BJ (cell line): ENCODE measurements around the gene NR3C1. TPM values are rescaled to one million over a fixed set of nuclear protein-coding genes. Genes with fewer than 3 reads are reported as not detected.

Source experiments
- CTCF ChIA-PET: fragments of 350-600 bp; formaldehyde crosslinking; extraction: SDS; loops from one replicate; lab custom pipeline; 2021; ENCODE audit warnings: antibody characterized with exemption, inconsistent platforms; lab: Yijun Ruan, JAX
- POLR2A ChIA-PET: fragments of 300-600 bp; sonication (Branson Sonifier 250); formaldehyde crosslinking; extraction: SDS; loops from one replicate; lab custom pipeline; 2021; ENCODE audit warnings: antibody characterized with exemption; lab: Charles Lee
- DNase-seq: peaks from one replicate; pipeline ENCODE4 v3.0.0-alpha.2; 2011; ENCODE audit warnings: low read depth
- H3K27me3 ChIP-seq: 2 replicates; pipeline ENCODE4 v1.6.0; 2011; ENCODE audit warnings: low read length; ENCODE audit not compliant: control insufficient read depth, insufficient read depth
- H3K36me3 ChIP-seq: 2 replicates; pipeline ENCODE4 v1.5.1; 2011; ENCODE audit warnings: low read length; ENCODE audit not compliant: control insufficient read depth, insufficient read depth
- H3K4me3 ChIP-seq: 2 replicates; pipeline ENCODE4 v1.5.1; 2011; ENCODE audit warnings: low read depth, mild to moderate bottlenecking, control low read depth, low read length
- polyA plus RNA-seq: library from polyadenylated mRNA; depleted of rRNA; stranded (reverse); fragments of >200 nt; gene quantifications from 2 replicates; pipeline ENCODE4 v1.2.3, GENCODE V29; 2011
- TF ChIP-seq, protein P1 (sequence below): IDR thresholded peaks from 2 replicates; pipeline ENCODE4 v1.5.1; 2011; ENCODE audit warnings: low read depth, mild to moderate bottlenecking, control low read depth, inconsistent platforms, low read length, moderate library complexity; ENCODE audit not compliant: insufficient read depth

The NR3C1 gene
- polyA plus RNA-seq, 1 experiment: 22.4 TPM

GRCh38 chr5:143383988-143384387 lies 19.5 kb downstream of the NR3C1 start:
- no peak for DNase-seq
- TF ChIP-seq, protein P1, sequence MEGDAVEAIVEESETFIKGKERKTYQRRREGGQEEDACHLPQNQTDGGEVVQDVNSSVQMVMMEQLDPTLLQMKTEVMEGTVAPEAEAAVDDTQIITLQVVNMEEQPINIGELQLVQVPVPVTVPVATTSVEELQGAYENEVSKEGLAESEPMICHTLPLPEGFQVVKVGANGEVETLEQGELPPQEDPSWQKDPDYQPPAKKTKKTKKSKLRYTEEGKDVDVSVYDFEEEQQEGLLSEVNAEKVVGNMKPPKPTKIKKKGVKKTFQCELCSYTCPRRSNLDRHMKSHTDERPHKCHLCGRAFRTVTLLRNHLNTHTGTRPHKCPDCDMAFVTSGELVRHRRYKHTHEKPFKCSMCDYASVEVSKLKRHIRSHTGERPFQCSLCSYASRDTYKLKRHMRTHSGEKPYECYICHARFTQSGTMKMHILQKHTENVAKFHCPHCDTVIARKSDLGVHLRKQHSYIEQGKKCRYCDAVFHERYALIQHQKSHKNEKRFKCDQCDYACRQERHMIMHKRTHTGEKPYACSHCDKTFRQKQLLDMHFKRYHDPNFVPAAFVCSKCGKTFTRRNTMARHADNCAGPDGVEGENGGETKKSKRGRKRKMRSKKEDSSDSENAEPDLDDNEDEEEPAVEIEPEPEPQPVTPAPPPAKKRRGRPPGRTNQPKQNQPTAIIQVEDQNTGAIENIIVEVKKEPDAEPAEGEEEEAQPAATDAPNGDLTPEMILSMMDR: no peak
- CTCF ChIA-PET: no interaction called here
- Histone ChIP-seq H3K36me3 (peaks cover 2% of the 10 kb centered on the region; the same call in 1 of the 2 replicates), H3K27me3 (no peaks in the 10 kb centered on the region), H3K4me3 (no peak overlapping the region)
- POLR2A ChIA-PET: no interaction called here

DNA sequence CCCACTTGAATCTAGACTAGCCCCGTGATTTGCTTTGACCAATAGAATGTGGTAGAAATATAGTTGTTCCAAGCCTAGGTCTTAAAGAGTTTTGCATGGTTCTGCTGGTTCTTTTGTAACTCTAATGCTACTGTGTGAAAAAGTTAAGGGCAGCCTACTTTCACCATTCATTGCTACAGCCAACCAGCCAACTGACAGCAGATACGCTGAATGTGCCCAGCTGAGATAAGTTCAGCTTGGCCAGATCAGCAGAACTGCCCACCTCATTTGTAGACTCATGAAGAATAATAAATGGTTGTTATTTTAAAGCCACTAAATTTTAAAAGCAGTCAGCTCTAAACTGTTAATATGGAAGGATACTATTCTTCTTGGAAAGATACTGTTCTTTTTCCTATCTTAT lies 23.9 kb downstream of the NR3C1 start:
- Histone ChIP-seq H3K36me3 (peaks cover 2% of the 10 kb centered on the region; the same call in 1 of the 2 replicates), H3K27me3 (no peaks in the 10 kb centered on the region), H3K4me3 (no peak overlapping the region)
- ChIA-PET POLR2A (interaction anchor here (0.7 kb wide), 1 partner anchor 439 kb away, joined by 3 read pairs; no protein-coding TSS in a partner anchor), CTCF (interaction anchor here (1.1 kb wide), 1 partner anchor 9 kb away, joined by 4 read pairs; no protein-coding TSS in a partner anchor)
- TF ChIP-seq, protein P1: no peak
- DNase-seq: no peak

DNA sequence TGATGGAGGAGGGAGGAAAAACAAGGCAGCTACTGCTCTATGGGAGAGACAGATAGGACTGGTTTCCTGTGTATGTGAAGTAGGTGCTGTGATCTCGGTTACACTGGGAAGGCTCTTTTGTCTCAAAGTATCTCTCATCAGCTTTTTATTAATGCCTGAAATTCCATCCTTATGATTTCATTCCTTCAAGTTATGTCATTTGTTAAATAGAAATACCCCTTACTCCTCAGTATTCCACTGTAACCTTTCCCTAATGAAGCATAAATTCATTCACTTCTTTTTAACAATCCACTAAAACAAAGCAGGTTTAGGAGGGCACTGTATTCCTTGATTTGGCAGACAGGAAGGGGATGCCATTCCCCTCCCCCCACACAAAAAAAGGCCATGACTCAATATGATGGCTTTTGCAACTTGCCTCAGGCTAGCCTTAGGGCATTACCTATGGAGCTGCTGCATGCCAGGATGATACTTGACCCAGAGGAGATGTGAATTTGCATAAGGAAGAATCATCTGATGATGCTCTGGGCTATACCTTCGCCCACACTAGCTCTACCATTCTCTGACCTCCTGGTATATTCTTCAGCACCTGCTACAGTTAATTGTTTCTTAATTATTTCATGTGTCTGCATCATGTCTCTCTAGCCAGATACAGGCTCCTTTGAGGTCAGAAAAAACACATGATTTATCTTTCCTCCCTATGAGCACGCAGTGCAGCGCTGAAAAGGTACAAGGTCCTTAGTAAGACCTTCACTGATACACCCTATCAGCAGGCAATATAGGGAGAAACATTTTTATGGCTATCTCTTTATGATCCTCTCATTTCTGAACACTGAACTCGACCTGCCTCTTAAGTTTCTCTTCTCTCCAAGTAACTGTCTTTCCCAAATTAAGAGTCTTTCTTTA lies 26.3 kb downstream of the NR3C1 start:
- Histone ChIP-seq H3K36me3 (no peaks in the 10 kb centered on the region), H3K4me3 (no peak overlapping the region), H3K27me3 (no peaks in the 10 kb centered on the region)
- POLR2A ChIA-PET: no interaction called here
- CTCF ChIA-PET: interaction anchor here (1.2 to 1.3 kb wide), 2 partner anchors 12 to 14 kb away, joined by 3 to 4 read pairs; no protein-coding TSS in a partner anchor
- TF ChIP-seq, protein P1: no peak
- DNase-seq: peak; percentile 25

DNA sequence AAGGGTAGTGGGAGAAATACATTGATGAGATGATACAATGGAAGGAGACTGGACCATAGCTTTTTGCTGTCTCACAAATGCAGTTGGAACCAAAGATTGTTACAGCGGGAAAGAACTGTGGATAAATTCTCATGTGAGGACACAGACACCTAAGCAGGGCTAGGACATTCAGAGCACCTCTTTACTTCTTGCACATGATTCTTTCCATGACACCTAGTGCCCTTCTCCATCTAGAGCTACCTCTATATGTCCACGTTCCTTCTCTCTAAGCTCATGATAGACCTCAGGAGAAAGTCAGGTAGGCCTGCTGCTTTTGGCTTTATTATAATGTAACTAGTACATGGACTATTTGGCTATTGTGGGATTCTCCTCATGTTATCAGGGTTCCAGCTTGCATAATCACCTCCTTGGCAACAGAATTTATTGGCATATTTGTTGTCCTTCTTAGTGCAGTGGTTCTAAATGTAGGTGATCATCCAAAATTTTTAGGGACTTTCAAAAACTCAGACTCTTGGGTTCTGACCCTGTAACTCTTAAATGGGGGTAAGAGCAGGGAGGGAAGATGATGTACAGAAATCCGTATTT lies 27.2 kb downstream of the NR3C1 start:
- TF ChIP-seq, protein P1: no peak
- no peak for DNase-seq
- Histone ChIP-seq H3K4me3 (no peak overlapping the region), H3K27me3 (no peaks in the 10 kb centered on the region), H3K36me3 (no peaks in the 10 kb centered on the region)
- ChIA-PET CTCF (no interaction called here), POLR2A (no interaction called here)

- H3K36me3 ChIP-seq: no peaks in the 10 kb centered on the region
- H3K27me3 ChIP-seq: no peaks in the 10 kb centered on the region
- ChIA-PET POLR2A (no interaction called here), CTCF (interaction anchor here (1.6 kb wide), 1 partner anchor 13 kb away, joined by 4 read pairs; no protein-coding TSS in a partner anchor)
- H3K4me3 ChIP-seq: no peak overlapping the region
- TF ChIP-seq, protein P1: no peak
- no peak for DNase-seq
Measured at GRCh38 chr5:143374496-143375217, 28.8 kb downstream of the NR3C1 start.
